Breast epithelium (tissue), 3 donors: Measurements from ENCODE around the gene SYNJ1.

Experiments
- POLR2A ChIP-seq: fragments of 450-650 bp; IDR thresholded peaks from one replicate; pipeline ENCODE4 v1.6.1; 2016; ENCODE audit warnings: antibody characterized with exemption, mild to moderate bottlenecking, moderate library complexity
- POLR2AphosphoS5 ChIP-seq, 3 donors: sonication (generic); formaldehyde crosslinking; IDR thresholded peaks; one replicate each; pipeline ENCODE4 v1.6.1; 2017; ENCODE audit warnings: antibody characterized with exemption in 3 of 3
- TF ChIP-seq, protein P1 (sequence below), 3 donors: fragments of 450-650 bp; IDR thresholded peaks; one replicate each; pipeline ENCODE4 v1.5.1; 2016 to 2017; ENCODE audit warnings: antibody characterized with exemption in 3 of 3, mild to moderate bottlenecking in 3 of 3, moderate library complexity in 3 of 3

- TF ChIP-seq, protein P1, sequence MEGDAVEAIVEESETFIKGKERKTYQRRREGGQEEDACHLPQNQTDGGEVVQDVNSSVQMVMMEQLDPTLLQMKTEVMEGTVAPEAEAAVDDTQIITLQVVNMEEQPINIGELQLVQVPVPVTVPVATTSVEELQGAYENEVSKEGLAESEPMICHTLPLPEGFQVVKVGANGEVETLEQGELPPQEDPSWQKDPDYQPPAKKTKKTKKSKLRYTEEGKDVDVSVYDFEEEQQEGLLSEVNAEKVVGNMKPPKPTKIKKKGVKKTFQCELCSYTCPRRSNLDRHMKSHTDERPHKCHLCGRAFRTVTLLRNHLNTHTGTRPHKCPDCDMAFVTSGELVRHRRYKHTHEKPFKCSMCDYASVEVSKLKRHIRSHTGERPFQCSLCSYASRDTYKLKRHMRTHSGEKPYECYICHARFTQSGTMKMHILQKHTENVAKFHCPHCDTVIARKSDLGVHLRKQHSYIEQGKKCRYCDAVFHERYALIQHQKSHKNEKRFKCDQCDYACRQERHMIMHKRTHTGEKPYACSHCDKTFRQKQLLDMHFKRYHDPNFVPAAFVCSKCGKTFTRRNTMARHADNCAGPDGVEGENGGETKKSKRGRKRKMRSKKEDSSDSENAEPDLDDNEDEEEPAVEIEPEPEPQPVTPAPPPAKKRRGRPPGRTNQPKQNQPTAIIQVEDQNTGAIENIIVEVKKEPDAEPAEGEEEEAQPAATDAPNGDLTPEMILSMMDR (IDR thresholded peaks at IDR 0.05), result no peak
- no peak for TF ChIP-seq POLR2A
- no peak for TF ChIP-seq POLR2AphosphoS5 (IDR thresholded peaks at IDR 0.05)
Measured at GRCh38 chr21:32698971-32699693, 28.7 kb downstream of the SYNJ1 start.
